ENCODE data around the gene LYPD6B.

- TF ChIP-seq CTCF (IDR thresholded peaks at IDR 0.05; ENCODE audit: insufficient read depth, low read length, poor library complexity, severe bottlenecking), result no peak
- TF ChIP-seq EZH2phosphoT487 (conservative IDR thresholded peaks at IDR 0.05; ENCODE audit: low read length), result no peak
Measured at GRCh38 chr2:149090706-149091105, 52.2 kb downstream of the LYPD6B start.
